Measurements from ENCODE around the gene ASH1L.
"Not testable (repeated sequence)": the region's sequence is repeated elsewhere in the genome, so short reads cannot be mapped to it uniquely, and the experiment has no call there.

Gene ASH1L, protein sequence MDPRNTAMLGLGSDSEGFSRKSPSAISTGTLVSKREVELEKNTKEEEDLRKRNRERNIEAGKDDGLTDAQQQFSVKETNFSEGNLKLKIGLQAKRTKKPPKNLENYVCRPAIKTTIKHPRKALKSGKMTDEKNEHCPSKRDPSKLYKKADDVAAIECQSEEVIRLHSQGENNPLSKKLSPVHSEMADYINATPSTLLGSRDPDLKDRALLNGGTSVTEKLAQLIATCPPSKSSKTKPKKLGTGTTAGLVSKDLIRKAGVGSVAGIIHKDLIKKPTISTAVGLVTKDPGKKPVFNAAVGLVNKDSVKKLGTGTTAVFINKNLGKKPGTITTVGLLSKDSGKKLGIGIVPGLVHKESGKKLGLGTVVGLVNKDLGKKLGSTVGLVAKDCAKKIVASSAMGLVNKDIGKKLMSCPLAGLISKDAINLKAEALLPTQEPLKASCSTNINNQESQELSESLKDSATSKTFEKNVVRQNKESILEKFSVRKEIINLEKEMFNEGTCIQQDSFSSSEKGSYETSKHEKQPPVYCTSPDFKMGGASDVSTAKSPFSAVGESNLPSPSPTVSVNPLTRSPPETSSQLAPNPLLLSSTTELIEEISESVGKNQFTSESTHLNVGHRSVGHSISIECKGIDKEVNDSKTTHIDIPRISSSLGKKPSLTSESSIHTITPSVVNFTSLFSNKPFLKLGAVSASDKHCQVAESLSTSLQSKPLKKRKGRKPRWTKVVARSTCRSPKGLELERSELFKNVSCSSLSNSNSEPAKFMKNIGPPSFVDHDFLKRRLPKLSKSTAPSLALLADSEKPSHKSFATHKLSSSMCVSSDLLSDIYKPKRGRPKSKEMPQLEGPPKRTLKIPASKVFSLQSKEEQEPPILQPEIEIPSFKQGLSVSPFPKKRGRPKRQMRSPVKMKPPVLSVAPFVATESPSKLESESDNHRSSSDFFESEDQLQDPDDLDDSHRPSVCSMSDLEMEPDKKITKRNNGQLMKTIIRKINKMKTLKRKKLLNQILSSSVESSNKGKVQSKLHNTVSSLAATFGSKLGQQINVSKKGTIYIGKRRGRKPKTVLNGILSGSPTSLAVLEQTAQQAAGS (N-terminal part only)

DNA sequence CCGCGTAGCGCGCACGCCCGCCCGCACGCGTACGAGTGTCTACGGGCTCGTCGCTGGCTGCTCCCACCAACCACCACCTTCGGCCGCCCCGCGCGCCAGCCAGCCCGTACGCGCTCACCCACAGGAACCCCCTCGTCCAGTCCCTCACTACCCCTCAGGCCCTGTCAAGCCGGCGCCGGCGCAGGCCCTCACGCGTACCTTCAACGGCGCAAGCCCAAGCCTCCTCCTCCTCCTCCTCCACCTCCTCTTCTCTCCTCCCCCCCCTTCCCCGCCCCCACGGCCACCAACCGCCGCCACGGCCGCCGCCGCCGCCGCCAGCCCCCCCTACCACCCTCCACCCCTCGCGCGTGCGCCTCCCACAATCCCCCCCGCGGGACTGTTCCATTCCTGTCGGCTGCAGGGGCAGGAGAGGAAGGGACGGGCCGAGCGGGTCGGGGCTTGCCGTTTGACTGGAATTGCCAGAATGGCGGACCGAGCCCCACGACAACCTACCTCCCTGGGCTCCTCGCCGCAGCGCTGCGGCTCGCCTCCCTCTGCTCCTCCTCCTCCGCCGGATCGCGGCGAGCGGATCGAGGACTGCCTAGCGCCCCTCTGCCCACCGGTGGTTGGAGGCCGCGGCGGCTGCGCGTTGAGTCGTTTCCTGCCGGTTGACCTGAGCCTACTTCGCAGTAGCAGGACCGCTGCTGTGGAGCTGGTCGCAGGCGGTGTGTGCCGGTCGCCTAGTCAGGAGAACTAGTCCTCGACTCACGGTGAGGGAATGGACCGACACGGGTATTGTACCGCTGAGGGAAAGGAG is at the start of gene ASH1L:
TSS of gene ASH1L (minus strand) at position 223 of the 796 bp plus-strand sequence. CDS start 41,284 bp downstream, outside the sequence.
- peak; percentile 86 for DNase-seq

DNA sequence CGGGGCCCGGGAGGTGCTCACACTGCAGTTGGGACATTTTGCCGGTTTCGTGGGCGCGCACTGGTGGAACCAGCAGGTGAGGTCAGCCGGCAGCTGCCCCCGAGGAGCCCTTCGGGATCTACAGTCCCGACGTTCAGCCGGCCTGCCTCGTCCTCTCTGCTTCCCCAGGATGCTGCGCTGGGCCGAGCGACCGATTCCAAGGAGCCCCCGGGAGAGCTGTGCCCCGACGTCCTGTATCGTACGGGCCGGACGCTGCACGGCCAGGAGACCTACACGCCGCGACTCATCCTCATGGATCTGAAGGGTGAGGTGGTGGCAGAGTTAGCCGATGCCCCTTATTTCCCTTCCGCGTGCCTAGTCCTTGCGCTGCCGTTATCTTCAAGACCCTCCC is 47.6 kb upstream of the ASH1L start:
- DNase-seq: not testable (repeated sequence)

DNA sequence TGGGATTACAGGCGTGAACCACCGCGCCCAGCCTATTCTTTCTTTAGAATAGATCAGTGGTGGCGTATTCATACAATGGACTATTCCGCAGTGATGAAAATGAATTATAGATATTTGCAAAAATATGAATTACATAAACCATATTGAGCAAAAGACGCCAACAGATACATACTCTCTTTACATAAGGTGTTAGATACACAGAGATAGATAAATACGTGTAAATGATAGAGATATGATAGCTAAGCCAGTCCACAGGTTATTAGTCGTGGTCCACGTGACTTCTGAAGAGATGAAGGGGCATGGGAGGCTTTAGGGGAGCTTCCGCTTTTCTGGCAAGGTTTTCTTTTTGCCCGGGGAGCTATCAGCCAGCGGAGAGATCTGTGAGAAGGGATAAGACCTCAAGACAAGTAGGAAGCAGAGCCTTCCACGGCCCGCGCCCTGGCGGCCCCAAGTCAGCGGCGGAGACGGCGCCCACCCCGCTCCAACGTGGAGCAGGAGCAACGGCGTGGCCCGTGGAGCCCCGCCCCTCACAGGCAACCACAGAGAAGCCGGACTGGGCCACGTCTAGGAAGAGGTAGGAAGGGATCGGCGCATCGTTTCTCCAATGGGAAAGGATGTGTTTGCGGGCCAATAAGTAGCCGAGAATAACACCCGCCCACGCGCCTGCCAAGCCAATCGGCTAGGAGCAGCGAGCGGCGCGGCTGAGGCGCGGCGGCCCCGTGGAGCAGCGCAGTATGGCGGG is 47.1 kb upstream of the ASH1L start, which contains the start of gene MSTO1:
TSS of gene MSTO1 (plus strand) at position 704 of the 742 bp plus-strand sequence. CDS start at position 735, 31 bp downstream.
- peak; percentile 98 for DNase-seq

DNA sequence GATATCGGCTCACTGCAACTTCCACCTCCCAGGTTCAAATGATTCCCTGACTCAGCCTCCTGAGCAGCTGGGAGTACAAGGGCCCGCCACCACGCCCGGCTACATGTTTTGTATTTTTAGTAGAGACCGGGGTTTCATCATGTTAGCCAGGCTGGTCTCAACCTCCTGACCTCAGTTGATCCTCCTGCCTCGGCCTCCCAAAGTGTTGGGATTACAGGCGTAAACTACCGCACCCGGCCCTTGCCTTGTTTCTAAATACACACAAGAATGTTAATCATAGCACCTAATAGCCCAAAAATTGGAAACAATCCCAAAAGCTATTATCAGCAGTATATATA is 46.3 kb upstream of the ASH1L start:
- no peak for DNase-seq

DNA sequence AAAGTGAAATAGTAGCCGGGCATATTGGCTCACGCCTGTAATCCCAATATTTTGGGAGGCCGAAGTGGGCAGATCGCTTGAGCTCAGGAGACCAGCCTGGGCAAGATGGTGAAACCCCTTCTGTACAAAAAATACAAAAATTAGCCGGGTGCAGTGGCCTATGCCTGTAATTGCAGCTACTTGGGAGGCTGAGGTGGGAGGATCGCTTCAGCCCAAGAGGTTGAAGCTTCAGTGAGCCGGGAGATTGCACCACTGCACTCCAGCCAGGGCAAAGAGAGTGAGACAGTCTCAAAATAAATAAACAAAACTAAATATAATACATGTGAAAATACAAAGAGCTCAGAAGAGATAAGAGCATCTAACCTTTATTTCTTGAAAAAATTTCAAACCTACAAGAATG is 45.1 kb upstream of the ASH1L start:
- no peak for DNase-seq

DNA sequence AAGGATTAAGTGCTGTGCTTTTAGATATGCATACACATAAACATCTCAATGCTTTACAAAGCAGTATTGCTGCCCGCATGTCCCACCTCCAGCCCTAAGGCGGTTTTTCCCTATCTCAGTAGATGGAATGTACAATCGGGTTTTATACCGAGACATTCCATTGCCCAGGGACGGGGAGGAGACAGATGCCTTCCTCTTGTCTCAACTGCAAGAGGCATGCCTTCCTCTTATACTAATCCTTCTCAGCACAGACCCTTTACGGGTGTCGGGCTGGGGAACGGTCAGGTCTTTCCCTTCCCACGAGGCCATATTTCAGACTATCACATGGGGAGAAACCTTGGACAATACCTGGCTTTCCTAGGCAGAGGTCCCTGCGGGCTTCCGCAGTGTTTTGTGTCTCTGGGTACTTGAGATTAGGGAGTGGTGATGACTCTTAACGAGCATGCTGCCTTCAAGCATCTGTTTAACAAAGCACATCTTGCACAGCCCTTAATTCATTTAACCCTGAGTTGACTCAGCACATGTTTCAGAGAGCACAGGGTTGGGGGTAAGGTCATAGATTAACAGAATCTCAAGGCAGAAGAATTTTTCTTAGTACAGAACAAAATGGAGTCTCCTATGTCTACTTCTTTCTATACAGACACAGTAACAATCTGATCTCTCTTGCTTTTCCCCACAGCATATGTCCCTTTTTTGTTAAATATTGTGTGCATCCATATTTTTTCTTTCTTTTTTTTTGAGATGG is 37.4 kb upstream of the ASH1L start:
- not testable (repeated sequence) for DNase-seq

DNA sequence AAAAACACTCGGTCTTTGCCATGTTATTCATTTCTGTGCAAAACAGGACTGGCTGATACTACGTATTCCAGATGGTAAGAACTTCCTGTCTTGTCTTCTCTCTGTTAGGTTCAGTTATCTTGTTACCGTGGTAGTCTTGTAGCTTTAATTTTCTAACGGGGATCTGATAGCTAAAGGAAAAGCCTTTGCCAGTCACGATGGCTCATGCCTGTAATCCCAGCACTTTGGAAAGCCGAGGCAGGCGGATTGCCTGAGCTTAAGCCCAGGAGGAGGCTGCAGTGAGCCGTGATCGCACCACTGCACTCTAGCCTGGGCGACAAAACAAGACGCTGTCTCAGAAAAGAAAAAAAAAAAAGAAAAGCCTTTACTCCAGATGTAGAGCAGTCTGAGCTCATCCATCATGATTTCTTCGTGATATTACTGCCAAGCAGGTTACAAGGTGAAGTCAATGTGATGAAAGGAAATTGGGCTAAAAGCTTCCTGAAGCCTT is 36.3 kb upstream of the ASH1L start:
- peak; percentile 28 for DNase-seq

DNA sequence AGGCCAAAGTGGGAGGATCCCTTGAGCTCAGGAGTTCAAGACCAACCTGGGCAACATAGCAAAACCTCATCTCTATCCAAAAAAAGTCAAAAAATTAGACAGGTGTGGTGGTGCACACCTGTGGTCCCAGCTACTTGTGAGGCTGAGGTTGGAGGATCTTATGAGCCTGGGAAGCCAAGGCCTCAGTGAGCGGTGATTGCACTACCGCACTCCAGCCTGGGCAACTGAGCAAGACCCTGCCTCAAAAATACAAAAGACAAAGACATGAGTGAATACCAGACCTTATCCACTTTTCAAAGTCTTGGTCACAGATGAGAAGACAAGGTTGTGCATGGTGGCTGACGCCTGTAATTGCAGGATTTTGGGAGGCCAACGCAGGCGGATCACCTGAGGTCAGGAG is 34.3 kb upstream of the ASH1L start:
- no peak for DNase-seq

DNA sequence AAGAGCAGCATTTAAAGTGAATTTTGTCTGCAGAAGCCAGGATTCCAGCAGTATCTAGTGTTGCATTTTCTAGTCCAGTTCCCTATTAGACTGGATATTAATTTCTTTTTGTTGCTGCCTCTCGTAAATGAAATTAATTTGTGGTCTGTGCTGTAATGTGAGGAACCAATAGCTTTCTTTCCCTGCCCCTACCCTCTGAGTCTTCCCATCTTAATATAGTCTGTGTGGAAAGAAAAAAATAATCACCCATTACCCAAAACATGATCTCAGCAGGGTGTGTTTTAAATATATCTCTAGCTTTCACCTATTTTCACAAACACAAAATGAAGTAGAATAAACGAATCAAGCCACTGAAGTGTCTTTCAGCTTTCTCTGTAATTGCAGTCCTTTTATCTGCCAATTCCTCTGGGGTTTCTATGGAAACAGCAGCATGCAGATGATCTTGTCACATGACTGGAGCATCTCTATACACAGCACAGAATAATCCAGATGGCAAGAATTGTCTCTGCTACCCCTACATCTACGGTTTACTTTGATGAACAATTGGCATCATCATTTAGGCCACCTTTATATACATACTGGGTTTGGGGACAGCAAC is 33.4 kb upstream of the ASH1L start:
- DNase-seq: not testable (repeated sequence)

DNA sequence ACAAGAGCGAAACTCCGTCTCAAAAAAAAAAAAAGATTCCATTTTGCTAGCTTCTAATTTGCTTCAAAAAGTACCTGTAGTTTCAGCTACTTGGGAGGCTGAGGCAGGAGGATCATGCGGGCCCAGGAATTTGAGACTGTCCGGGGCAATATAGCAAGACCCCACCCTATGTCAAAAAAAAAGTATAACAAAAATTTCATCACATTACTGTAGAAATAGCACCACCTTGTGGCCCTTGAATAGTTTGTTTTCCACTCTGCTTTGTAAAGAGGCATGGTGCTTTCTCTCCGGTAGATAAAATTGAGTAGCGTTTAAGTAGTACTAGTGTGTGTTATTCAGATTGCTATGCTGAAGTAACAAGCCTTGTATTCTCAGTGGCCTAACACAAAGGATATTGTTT is 29.2 kb upstream of the ASH1L start:
- peak; percentile 57 for DNase-seq

DNA sequence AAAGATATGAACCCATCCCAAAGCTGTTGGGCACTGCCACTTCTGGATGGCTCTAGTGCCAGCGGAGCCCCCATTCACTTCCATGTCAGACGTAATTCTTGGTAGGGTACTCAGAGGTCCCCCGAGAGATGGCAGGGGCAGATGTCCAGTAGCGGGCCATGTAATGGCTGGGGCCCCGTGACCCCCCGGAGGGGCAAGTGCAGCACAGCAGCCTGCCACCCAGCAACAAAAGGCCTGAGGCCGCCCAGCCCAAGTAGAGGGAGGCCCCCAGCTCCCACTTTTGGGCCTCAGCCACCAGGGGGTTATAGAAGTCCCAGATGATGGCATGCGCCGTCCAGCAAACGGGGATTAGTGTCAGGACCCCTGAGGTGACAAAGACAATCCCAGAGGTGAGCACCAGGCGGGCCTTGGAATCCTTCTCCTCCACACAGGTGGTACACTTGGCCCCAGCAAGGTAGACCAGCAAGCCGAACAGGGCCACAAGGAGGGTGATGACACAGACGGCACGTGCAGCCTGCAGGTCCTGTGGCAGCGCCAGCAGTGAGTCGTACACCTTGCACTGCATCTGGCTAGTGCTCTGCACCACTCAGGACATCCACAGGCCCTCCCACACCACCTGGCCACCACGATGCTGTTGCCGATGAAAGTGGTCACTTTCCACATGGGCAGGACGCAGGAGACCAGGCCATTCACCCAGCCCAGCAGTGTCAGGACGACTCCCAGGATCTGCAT is 28.1 kb upstream of the ASH1L start:
- not testable (repeated sequence) for DNase-seq

DNA sequence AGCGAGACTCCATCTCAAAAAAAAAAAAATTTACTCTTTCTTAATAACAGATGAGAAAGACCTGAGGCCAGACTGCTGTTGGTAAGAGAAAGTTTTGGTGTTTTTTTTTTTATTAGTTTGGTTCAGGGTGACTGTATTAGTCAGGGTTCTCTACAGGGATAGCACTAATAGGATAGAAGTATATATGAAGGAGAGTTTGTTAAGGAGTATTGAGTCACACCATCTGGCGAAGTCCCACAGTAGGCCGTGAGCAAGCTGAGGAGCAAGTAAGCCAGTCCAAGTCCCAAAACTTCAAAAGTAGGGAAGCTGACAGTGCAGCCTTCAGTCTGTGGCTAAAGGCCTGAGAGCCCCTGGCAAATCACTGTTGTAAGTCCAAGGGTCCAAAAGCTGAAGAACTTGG is 26.7 kb upstream of the ASH1L start:
- DNase-seq: not testable (repeated sequence)

DNA sequence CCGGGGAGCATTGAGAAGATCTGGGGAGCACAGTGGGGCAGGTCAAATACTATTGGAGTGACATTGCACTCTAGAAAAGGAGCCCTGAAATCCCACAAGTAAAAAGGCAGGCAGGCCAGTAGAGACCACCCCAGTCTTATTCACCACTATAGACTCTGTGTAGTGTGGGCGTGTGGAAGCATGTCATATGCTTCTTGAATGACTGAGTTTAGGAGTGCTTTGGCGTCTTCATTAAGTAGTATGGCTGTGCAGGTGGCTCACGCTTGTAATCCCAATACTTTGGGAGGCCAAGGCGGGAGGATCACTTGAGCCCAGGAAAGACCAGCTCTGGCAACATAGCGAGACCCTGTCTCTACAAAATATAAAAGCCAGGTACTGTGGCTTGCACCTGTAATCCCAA is 21.2 kb upstream of the ASH1L start:
- not testable (repeated sequence) for DNase-seq

DNA sequence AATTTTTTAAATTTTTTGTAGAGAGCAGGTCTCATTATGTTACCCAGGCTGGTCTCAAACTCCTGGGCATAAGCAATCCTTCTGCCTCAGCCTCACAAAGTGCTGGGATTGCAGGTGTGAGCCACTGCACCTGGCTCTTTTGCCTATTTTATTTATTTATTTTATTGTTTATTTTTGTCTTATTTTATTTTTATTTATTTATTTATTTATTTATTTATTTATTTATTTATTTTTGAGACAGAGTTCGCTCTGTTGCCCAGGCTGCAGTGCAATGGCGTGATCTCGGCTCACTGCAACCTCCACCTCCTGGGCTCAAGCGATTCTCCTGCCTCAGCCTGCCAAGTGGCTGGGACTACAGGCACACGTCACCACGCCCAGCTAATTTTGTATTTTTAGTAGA is 13.0 kb upstream of the ASH1L start:
- not testable (repeated sequence) for DNase-seq

DNA sequence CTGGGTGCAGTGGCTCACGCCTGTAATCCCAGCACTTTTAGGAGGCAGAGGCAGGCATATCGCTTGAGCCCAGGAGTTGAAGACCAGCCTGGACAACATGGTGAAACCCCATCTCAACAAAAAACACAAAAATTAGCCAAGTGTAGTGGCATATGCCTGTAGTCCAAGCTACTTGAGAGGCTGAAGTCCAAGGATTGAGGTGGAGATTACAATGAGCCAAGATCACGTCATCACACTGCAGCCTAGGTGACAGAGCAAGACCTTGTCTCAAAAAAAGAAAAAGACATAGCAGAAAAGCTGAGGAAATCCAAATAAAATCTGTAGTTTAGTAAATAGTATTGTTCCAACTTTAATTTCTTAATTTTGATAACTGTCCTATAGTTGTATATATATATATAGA is 11.5 kb upstream of the ASH1L start:
- DNase-seq: no peak

DNA sequence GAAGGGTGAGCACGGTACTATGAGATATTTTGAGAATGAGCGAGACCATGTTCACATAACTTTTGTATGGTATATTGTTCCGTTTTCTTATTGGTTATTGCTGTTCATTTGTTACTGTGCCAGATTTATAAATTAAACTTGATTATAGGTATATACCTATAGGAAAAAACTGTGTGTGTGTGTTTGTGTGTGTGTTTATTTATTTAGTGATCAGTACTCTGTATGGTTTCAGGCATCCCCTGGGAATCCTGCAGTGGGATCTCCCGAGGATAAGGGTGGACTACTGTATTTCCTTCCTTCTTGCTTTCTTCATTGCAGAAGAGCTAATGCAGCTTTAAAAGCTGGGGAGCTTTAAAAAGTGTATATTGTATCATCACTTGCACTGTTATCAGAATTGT is 8.0 kb upstream of the ASH1L start:
- no peak for DNase-seq

DNA sequence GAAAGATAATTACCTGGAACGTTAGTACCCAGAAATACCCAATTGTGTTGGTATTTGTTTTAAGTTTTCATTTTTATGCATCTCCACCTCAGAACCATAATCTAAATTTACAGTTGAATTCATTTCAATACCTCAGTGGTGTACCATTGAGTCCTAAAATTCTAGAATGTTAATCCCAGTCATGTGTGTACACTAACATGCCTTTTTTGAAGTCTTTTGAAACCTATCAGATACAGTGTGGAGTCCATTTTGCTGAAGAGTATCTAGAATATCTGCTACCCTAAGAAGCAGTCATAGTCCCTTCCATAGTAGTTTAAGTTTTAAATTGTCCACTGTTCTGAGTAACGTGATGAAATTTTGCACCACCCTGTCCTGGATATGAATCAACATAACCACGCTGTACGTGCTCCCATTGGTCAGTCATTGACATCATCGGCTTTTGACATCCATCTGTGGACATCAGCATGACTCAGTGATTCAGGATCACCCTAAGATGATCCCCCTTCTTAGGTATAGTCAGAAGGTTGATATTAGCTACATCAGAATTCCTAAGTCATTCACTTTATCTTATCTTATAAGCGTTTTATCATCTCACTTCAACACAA is 7.5 kb upstream of the ASH1L start:
- peak; percentile 88 for DNase-seq

DNA sequence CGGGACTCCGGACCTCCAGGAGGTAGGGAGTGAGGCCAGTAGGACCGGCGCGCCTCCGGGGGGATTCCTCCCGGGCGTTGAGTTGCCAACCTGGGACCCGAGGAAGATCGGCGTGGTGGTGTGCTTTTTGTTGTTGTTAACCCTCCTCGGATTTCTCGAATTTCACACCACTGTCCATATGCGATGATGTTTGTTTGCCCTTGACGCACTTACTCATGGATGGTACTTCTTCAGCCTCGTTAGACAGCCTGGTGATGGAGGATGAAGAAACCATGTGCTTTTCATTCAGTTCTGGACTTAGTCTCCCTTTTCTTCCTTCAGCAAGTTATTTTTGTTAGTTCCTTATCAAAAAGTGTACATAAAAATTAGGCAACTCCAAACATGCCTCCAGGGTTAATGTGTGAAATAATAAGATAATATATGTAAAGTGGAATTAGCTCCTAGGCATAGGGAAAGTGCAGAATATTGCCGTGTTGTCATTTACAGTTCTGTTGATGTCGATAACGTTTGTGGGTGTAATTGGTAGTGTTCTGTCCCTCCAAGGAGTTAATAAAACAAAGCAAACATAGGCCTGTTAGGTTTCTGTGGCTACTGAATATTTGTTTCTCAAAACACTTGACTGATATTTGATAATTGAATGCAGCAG is 897 bp upstream of the ASH1L start:
- not testable (repeated sequence) for DNase-seq
